Measurements from ENCODE around the gene SPATS2. TPM values are rescaled to one million over a fixed set of nuclear protein-coding genes. Genes with fewer than 3 reads are reported as not detected.

SPATS2 gene
- total and polyA plus RNA-seq, 9 donors, result 9.1 to 28.2 (median 15.2) TPM

- no peaks in the 10 kb centered on the region for H3K27me3 ChIP-seq
- H3K27ac ChIP-seq, result no peak overlapping the region
- no peak for TF ChIP-seq POLR2A (IDR thresholded peaks at IDR 0.05)
- no peak for TF ChIP-seq EP300 (IDR thresholded peaks at IDR 0.05)
- TF ChIP-seq CTCF (IDR thresholded peaks at IDR 0.05), result no peak
- no peak for DNase-seq
- no peaks in the 10 kb centered on the region for H3K9me3 ChIP-seq
- WGBS, 3 donors, result 84 to 93% (median 92%) methylated on average over 1 of the region's 1 CpG
- H3K4me3 ChIP-seq, result no peak overlapping the region
- intact Hi-C loops (cut with DNase I), result no loop called here
- H3K4me1 ChIP-seq (ENCODE audit: insufficient read depth), result no peaks in the 10 kb centered on the region
- no peaks in the 10 kb centered on the region for H3K36me3 ChIP-seq
Observed at GRCh38 chr12:49400304-49400703, 33.0 kb downstream of the SPATS2 start.

GRCh38 chr12:49403971-49404450 lies 36.7 kb downstream of the SPATS2 start:
- no peak for DNase-seq
- Histone ChIP-seq H3K36me3 (no peaks in the 10 kb centered on the region), H3K27ac (no peak overlapping the region), H3K4me3 (no peak overlapping the region), H3K9me3 (no peaks in the 10 kb centered on the region), H3K27me3 (no peaks in the 10 kb centered on the region), H3K4me1 (ENCODE audit: insufficient read depth) (no peaks in the 10 kb centered on the region)
- 78 to 90% (median 84%) methylated on average over 5 of the region's 5 CpGs for WGBS, 3 donors
- intact Hi-C loops (cut with DNase I), result no loop called here
- TF ChIP-seq CTCF (IDR thresholded peaks at IDR 0.05) (no peak), POLR2A (IDR thresholded peaks at IDR 0.05) (no peak), EP300 (IDR thresholded peaks at IDR 0.05) (no peak)

GRCh38 chr12:49404956-49405355 lies 37.7 kb downstream of the SPATS2 start:
- intact Hi-C loops (cut with DNase I), result no loop called here
- no peaks in the 10 kb centered on the region for H3K4me1 ChIP-seq (ENCODE audit: insufficient read depth)
- no peaks in the 10 kb centered on the region for H3K27me3 ChIP-seq
- no peak overlapping the region for H3K27ac ChIP-seq
- H3K36me3 ChIP-seq, result no peaks in the 10 kb centered on the region
- no peaks in the 10 kb centered on the region for H3K9me3 ChIP-seq
- no peak for TF ChIP-seq CTCF (IDR thresholded peaks at IDR 0.05)
- no peak for TF ChIP-seq POLR2A (IDR thresholded peaks at IDR 0.05)
- no peak for DNase-seq
- no peak overlapping the region for H3K4me3 ChIP-seq

GRCh38 chr12:49410818-49411217 lies 43.6 kb downstream of the SPATS2 start:
- Histone ChIP-seq H3K4me3 (no peak overlapping the region), H3K27me3 (no peaks in the 10 kb centered on the region), H3K9me3 (no peaks in the 10 kb centered on the region), H3K36me3 (no peaks in the 10 kb centered on the region), H3K4me1 (ENCODE audit: insufficient read depth) (peaks cover 1% of the 10 kb centered on the region), H3K27ac (no peak overlapping the region)
- intact Hi-C loops (cut with DNase I), result no loop called here
- WGBS, 3 donors, result 96 to 100% (median 96%) methylated on average over 1 of the region's 1 CpG
- DNase-seq, result no peak
- TF ChIP-seq POLR2A (IDR thresholded peaks at IDR 0.05), result no peak
- no peak for TF ChIP-seq EP300 (IDR thresholded peaks at IDR 0.05)
- TF ChIP-seq CTCF (IDR thresholded peaks at IDR 0.05), result no peak

GRCh38 chr12:49413010-49413409 lies 45.7 kb downstream of the SPATS2 start:
- 86 to 89% (median 89%) methylated on average over 6 of the region's 6 CpGs for WGBS, 3 donors
- no peak overlapping the region for H3K27ac ChIP-seq
- no peak for TF ChIP-seq CTCF (IDR thresholded peaks at IDR 0.05)
- no peak for TF ChIP-seq EP300 (IDR thresholded peaks at IDR 0.05)
- no peak for TF ChIP-seq POLR2A (IDR thresholded peaks at IDR 0.05)
- intact Hi-C loops (cut with DNase I), result no loop called here
- H3K9me3 ChIP-seq, result no peaks in the 10 kb centered on the region
- H3K36me3 ChIP-seq, result no peaks in the 10 kb centered on the region
- H3K27me3 ChIP-seq, result no peaks in the 10 kb centered on the region
- no peak for DNase-seq
- no peak overlapping the region for H3K4me3 ChIP-seq
- H3K4me1 ChIP-seq (ENCODE audit: insufficient read depth), result peaks cover 1% of the 10 kb centered on the region

Measured in ovary (tissue), 9 donors.